ENCODE results near the gene ZSCAN20.

The ZSCAN20 gene

GRCh38 chr1:33435096-33435820 is 37.2 kb upstream of the ZSCAN20 start:
- Mint-ChIP-seq H3K36me3 (ENCODE audit: insufficient read depth) (no peaks in the 10 kb centered on the region), H3K4me1 (no peaks in the 10 kb centered on the region), H3K27me3 (peaks cover 12% of the 10 kb centered on the region), H3K9me3 (no peaks in the 10 kb centered on the region), H3K27ac (ENCODE audit: low read depth) (no peak overlapping the region), H3K4me3 (no peak overlapping the region)
- no peak for DNase-seq (ENCODE audit: low spot score in 2 of 2)
- no peak for ATAC-seq (replicated peaks; ENCODE audit: extremely low read depth, poor library complexity, severe bottlenecking)

GRCh38 chr1:33436557-33437285 is 35.7 kb upstream of the ZSCAN20 start:
- DNase-seq (ENCODE audit: low spot score in 2 of 2) (no peak), ATAC-seq (replicated peaks; ENCODE audit: extremely low read depth, poor library complexity, severe bottlenecking) (no peak)
- Mint-ChIP-seq H3K27me3 (peaks cover 26% of the 10 kb centered on the region), H3K9me3 (no peaks in the 10 kb centered on the region), H3K36me3 (ENCODE audit: insufficient read depth) (no peaks in the 10 kb centered on the region), H3K27ac (ENCODE audit: low read depth) (no peak overlapping the region), H3K4me3 (no peak overlapping the region), H3K4me1 (no peaks in the 10 kb centered on the region)

- no peaks in the 10 kb centered on the region for H3K4me1 Mint-ChIP-seq
- ATAC-seq (replicated peaks; ENCODE audit: extremely low read depth, poor library complexity, severe bottlenecking) = no peak
- H3K27me3 Mint-ChIP-seq = peaks cover 31% of the 10 kb centered on the region
- no peaks in the 10 kb centered on the region for H3K9me3 Mint-ChIP-seq
- peaks cover 1% of the 10 kb centered on the region for H3K36me3 Mint-ChIP-seq (ENCODE audit: insufficient read depth)
- no peak for DNase-seq (ENCODE audit: low spot score in 2 of 2)
- no peak overlapping the region for H3K27ac Mint-ChIP-seq (ENCODE audit: low read depth)
- no peak overlapping the region for H3K4me3 Mint-ChIP-seq
These were observed 33.9 kb upstream of the ZSCAN20 start for GRCh38 chr1:33438364-33439160.

- Mint-ChIP-seq H3K9me3 (no peaks in the 10 kb centered on the region), H3K27me3 (peaks cover 31% of the 10 kb centered on the region)
- no peak for ATAC-seq (replicated peaks; ENCODE audit: extremely low read depth, poor library complexity, severe bottlenecking)
These were observed 32.8 kb upstream of the ZSCAN20 start for GRCh38 chr1:33439662-33440061.

GRCh38 chr1:33441088-33441745 is 31.2 kb upstream of the ZSCAN20 start:
- no peaks in the 10 kb centered on the region for H3K4me1 Mint-ChIP-seq
- no peaks in the 10 kb centered on the region for H3K9me3 Mint-ChIP-seq
- H3K27me3 Mint-ChIP-seq = peaks cover 44% of the 10 kb centered on the region
- peaks cover 1% of the 10 kb centered on the region for H3K36me3 Mint-ChIP-seq (ENCODE audit: insufficient read depth)
- DNase-seq (ENCODE audit: low spot score in 2 of 2) (no peak), ATAC-seq (replicated peaks; ENCODE audit: extremely low read depth, poor library complexity, severe bottlenecking) (no peak)
- H3K27ac Mint-ChIP-seq (ENCODE audit: low read depth) = no peak overlapping the region
- H3K4me3 Mint-ChIP-seq = no peak overlapping the region

More at GRCh38 chr1:33439662-33440061, 32.8 kb upstream of the ZSCAN20 start:
- Mint-ChIP-seq H3K4me3 (no peak overlapping the region), H3K27ac (ENCODE audit: low read depth) (no peak overlapping the region), H3K4me1 (no peaks in the 10 kb centered on the region), H3K36me3 (ENCODE audit: insufficient read depth) (peaks cover 1% of the 10 kb centered on the region)
- no peak for DNase-seq (ENCODE audit: low spot score in 2 of 2)

- ATAC-seq (replicated peaks; ENCODE audit: extremely low read depth, poor library complexity, severe bottlenecking) (no peak), DNase-seq (ENCODE audit: low spot score in 2 of 2) (no peak)
- Mint-ChIP-seq H3K4me3 (no peak overlapping the region), H3K36me3 (ENCODE audit: insufficient read depth) (peaks cover 1% of the 10 kb centered on the region), H3K27me3 (peaks cover 52% of the 10 kb centered on the region), H3K9me3 (no peaks in the 10 kb centered on the region), H3K27ac (ENCODE audit: low read depth) (no peak overlapping the region), H3K4me1 (no peaks in the 10 kb centered on the region)
These were observed 30.3 kb upstream of the ZSCAN20 start for GRCh38 chr1:33442141-33442540.

GRCh38 chr1:33443080-33443704 is 29.3 kb upstream of the ZSCAN20 start:
- no peak for DNase-seq (ENCODE audit: low spot score in 2 of 2)
- H3K4me3 Mint-ChIP-seq = no peak overlapping the region

GRCh38 chr1:33443705-33444180 is 28.7 kb upstream of the ZSCAN20 start:
- H3K4me1 Mint-ChIP-seq = no peaks in the 10 kb centered on the region

More at GRCh38 chr1:33443080-33443704, 29.3 kb upstream of the ZSCAN20 start:
- no peak for ATAC-seq (replicated peaks; ENCODE audit: extremely low read depth, poor library complexity, severe bottlenecking)
- Mint-ChIP-seq H3K4me1 (no peaks in the 10 kb centered on the region), H3K27me3 (peaks cover 61% of the 10 kb centered on the region), H3K27ac (ENCODE audit: low read depth) (no peak overlapping the region), H3K36me3 (ENCODE audit: insufficient read depth) (peaks cover 1% of the 10 kb centered on the region), H3K9me3 (no peaks in the 10 kb centered on the region)

GRCh38 chr1:33445108-33445507 is 27.3 kb upstream of the ZSCAN20 start:
- no peak overlapping the region for H3K27ac Mint-ChIP-seq (ENCODE audit: low read depth)
- no peak overlapping the region for H3K4me3 Mint-ChIP-seq
- DNase-seq (ENCODE audit: low spot score in 2 of 2) (no peak), ATAC-seq (replicated peaks; ENCODE audit: extremely low read depth, poor library complexity, severe bottlenecking) (no peak)
- H3K36me3 Mint-ChIP-seq (ENCODE audit: insufficient read depth) = peaks cover 1% of the 10 kb centered on the region
- no peaks in the 10 kb centered on the region for H3K4me1 Mint-ChIP-seq
- no peaks in the 10 kb centered on the region for H3K9me3 Mint-ChIP-seq
- peaks cover 70% of the 10 kb centered on the region for H3K27me3 Mint-ChIP-seq

More at GRCh38 chr1:33443705-33444180, 28.7 kb upstream of the ZSCAN20 start:
- Mint-ChIP-seq H3K27ac (ENCODE audit: low read depth) (no peak overlapping the region), H3K36me3 (ENCODE audit: insufficient read depth) (peaks cover 1% of the 10 kb centered on the region), H3K27me3 (peaks cover 67% of the 10 kb centered on the region), H3K4me3 (no peak overlapping the region), H3K9me3 (no peaks in the 10 kb centered on the region)
- DNase-seq (ENCODE audit: low spot score in 2 of 2) = no peak
- no peak for ATAC-seq (replicated peaks; ENCODE audit: extremely low read depth, poor library complexity, severe bottlenecking)

GRCh38 chr1:33446590-33446989 is 25.9 kb upstream of the ZSCAN20 start:
- no peaks in the 10 kb centered on the region for H3K4me1 Mint-ChIP-seq
- H3K27ac Mint-ChIP-seq (ENCODE audit: low read depth) = no peak overlapping the region
- no peak overlapping the region for H3K4me3 Mint-ChIP-seq
- ATAC-seq (replicated peaks; ENCODE audit: extremely low read depth, poor library complexity, severe bottlenecking) = no peak
- peaks cover 64% of the 10 kb centered on the region for H3K27me3 Mint-ChIP-seq
- H3K9me3 Mint-ChIP-seq = no peaks in the 10 kb centered on the region
- no peak for DNase-seq (ENCODE audit: low spot score in 2 of 2)
- H3K36me3 Mint-ChIP-seq (ENCODE audit: insufficient read depth) = peaks cover 4% of the 10 kb centered on the region

- no peaks in the 10 kb centered on the region for H3K9me3 Mint-ChIP-seq
- peaks cover 5% of the 10 kb centered on the region for H3K4me1 Mint-ChIP-seq
- peaks cover 8% of the 10 kb centered on the region for H3K36me3 Mint-ChIP-seq (ENCODE audit: insufficient read depth)
- no peak overlapping the region for H3K27ac Mint-ChIP-seq (ENCODE audit: low read depth)
- no peak overlapping the region for H3K4me3 Mint-ChIP-seq
- H3K27me3 Mint-ChIP-seq = peaks cover 33% of the 10 kb centered on the region
- no peak for DNase-seq (ENCODE audit: low spot score in 2 of 2)
- no peak for ATAC-seq (replicated peaks; ENCODE audit: extremely low read depth, poor library complexity, severe bottlenecking)
These were observed 17.7 kb upstream of the ZSCAN20 start for GRCh38 chr1:33454646-33455282.

Measured in central memory CD8-positive, alpha-beta T cell (primary cell).